ENCODE data around the gene MSTO1. TPM values are rescaled to one million over a fixed set of nuclear protein-coding genes. Genes with fewer than 3 reads are reported as not detected.
"Not testable (repeated sequence)": the region's sequence is repeated elsewhere in the genome, so short reads cannot be mapped to it uniquely, and the experiment has no call there.

The MSTO1 gene
- polyA plus RNA-seq, 1 donor from 2014 or later: 53.8 TPM

GRCh38 chr1:155599828-155600572 is 10.0 kb upstream of the MSTO1 start:
- H3K27ac ChIP-seq (ENCODE audit: low read length); H3K9me2 ChIP-seq (ENCODE audit: insufficient read depth, low read length); H3K4me2 ChIP-seq (ENCODE audit: low read length); H3K36me3 ChIP-seq (ENCODE audit: insufficient read depth, low read length); H3K27me3 ChIP-seq (ENCODE audit: insufficient read depth, low read depth, low read length); H4K20me1 ChIP-seq (ENCODE audit: insufficient read depth); H2AFZ ChIP-seq (ENCODE audit: low read depth, low read length); H3K9ac ChIP-seq (ENCODE audit: low read length); H3K4me3 ChIP-seq (ENCODE audit: low read length); H3K79me2 ChIP-seq (replicated peaks; ENCODE audit: insufficient read depth, low read length); H3K9me3 ChIP-seq (ENCODE audit: low read length); H3F3A ChIP-seq (ENCODE audit: insufficient read depth, low read length, poor library complexity, severe bottlenecking): not testable (repeated sequence)

DNA sequence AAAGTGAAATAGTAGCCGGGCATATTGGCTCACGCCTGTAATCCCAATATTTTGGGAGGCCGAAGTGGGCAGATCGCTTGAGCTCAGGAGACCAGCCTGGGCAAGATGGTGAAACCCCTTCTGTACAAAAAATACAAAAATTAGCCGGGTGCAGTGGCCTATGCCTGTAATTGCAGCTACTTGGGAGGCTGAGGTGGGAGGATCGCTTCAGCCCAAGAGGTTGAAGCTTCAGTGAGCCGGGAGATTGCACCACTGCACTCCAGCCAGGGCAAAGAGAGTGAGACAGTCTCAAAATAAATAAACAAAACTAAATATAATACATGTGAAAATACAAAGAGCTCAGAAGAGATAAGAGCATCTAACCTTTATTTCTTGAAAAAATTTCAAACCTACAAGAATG is 2.3 kb upstream of the MSTO1 start:
- no peak overlapping the region for H3K9ac ChIP-seq (ENCODE audit: low read length)
- no peaks in the 10 kb centered on the region for H3K9me3 ChIP-seq (ENCODE audit: low read length)
- no peak overlapping the region for H3K4me3 ChIP-seq (ENCODE audit: low read length)
- TF ChIP-seq, protein P1, sequence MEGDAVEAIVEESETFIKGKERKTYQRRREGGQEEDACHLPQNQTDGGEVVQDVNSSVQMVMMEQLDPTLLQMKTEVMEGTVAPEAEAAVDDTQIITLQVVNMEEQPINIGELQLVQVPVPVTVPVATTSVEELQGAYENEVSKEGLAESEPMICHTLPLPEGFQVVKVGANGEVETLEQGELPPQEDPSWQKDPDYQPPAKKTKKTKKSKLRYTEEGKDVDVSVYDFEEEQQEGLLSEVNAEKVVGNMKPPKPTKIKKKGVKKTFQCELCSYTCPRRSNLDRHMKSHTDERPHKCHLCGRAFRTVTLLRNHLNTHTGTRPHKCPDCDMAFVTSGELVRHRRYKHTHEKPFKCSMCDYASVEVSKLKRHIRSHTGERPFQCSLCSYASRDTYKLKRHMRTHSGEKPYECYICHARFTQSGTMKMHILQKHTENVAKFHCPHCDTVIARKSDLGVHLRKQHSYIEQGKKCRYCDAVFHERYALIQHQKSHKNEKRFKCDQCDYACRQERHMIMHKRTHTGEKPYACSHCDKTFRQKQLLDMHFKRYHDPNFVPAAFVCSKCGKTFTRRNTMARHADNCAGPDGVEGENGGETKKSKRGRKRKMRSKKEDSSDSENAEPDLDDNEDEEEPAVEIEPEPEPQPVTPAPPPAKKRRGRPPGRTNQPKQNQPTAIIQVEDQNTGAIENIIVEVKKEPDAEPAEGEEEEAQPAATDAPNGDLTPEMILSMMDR (IDR thresholded peaks at IDR 0.05; ENCODE audit: poor library complexity, severe bottlenecking): no peak
- TF ChIP-seq EZH2 (IDR thresholded peaks at IDR 0.05; ENCODE audit: borderline replicate concordance, insufficient read depth, low read length, poor library complexity, severe bottlenecking): no peak
- TF ChIP-seq TAF1 (IDR thresholded peaks at IDR 0.05; ENCODE audit: low read depth): no peak
- TF ChIP-seq SMC3 (conservative IDR thresholded peaks at IDR 0.05; ENCODE audit: poor library complexity): no peak
- TF ChIP-seq MXI1 (conservative IDR thresholded peaks at IDR 0.05; ENCODE audit: poor library complexity, severe bottlenecking): no peak
- TF ChIP-seq RAD21 (conservative IDR thresholded peaks at IDR 0.05): no peak
- TF ChIP-seq POLR2AphosphoS5 (IDR thresholded peaks at IDR 0.05): no peak
- TF ChIP-seq, protein P2, sequence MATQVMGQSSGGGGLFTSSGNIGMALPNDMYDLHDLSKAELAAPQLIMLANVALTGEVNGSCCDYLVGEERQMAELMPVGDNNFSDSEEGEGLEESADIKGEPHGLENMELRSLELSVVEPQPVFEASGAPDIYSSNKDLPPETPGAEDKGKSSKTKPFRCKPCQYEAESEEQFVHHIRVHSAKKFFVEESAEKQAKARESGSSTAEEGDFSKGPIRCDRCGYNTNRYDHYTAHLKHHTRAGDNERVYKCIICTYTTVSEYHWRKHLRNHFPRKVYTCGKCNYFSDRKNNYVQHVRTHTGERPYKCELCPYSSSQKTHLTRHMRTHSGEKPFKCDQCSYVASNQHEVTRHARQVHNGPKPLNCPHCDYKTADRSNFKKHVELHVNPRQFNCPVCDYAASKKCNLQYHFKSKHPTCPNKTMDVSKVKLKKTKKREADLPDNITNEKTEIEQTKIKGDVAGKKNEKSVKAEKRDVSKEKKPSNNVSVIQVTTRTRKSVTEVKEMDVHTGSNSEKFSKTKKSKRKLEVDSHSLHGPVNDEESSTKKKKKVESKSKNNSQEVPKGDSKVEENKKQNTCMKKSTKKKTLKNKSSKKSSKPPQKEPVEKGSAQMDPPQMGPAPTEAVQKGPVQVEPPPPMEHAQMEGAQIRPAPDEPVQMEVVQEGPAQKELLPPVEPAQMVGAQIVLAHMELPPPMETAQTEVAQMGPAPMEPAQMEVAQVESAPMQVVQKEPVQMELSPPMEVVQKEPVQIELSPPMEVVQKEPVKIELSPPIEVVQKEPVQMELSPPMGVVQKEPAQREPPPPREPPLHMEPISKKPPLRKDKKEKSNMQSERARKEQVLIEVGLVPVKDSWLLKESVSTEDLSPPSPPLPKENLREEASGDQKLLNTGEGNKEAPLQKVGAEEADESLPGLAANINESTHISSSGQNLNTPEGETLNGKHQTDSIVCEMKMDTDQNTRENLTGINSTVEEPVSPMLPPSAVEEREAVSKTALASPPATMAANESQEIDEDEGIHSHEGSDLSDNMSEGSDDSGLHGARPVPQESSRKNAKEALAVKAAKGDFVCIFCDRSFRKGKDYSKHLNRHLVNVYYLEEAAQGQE (IDR thresholded peaks at IDR 0.05; ENCODE audit: borderline replicate concordance): no peak
- no peak for TF ChIP-seq EP300 (conservative IDR thresholded peaks at IDR 0.05; ENCODE audit: poor library complexity, severe bottlenecking)
- no peaks in the 10 kb centered on the region for H3K36me3 ChIP-seq (ENCODE audit: insufficient read depth, low read length)
- no peak overlapping the region for H3K27ac ChIP-seq (ENCODE audit: low read length)
- no peaks in the 10 kb centered on the region for H3F3A ChIP-seq (ENCODE audit: insufficient read depth, low read length, poor library complexity, severe bottlenecking)
- no peaks in the 10 kb centered on the region for H3K9me2 ChIP-seq (ENCODE audit: insufficient read depth, low read length)
- H3K4me2 ChIP-seq (ENCODE audit: low read length): no peak overlapping the region
- no peak overlapping the region for H2AFZ ChIP-seq (ENCODE audit: low read depth, low read length)
- no peaks in the 10 kb centered on the region for H4K20me1 ChIP-seq (ENCODE audit: insufficient read depth)
- H3K79me2 ChIP-seq (replicated peaks; ENCODE audit: insufficient read depth, low read length): no peaks in the 10 kb centered on the region
- H3K27me3 ChIP-seq (ENCODE audit: insufficient read depth, low read depth, low read length): no peaks in the 10 kb centered on the region
